Brain microvascular endothelial cell (primary cell): ENCODE data around the gene SREK1IP1.
A peak's percentile ranks its signal among the peaks of the same experiment; 100 is the strongest.

Experiments used
- DNase-seq: peaks from one replicate; pipeline ENCODE4 v3.0.0-alpha.2; 2020
- H3K27ac ChIP-seq: fragments of 250-450 bp; sonication (Bioruptor Pico); 2 replicates; pipeline ENCODE4 v1.5.1; 2020; ENCODE audit warnings: mild to moderate bottlenecking, moderate library complexity
- H3K27me3 ChIP-seq: fragments of 250-450 bp; sonication (Bioruptor Pico); replicated peaks from 2 replicates; pipeline ENCODE4 v1.5.1; 2020; ENCODE audit warnings: mild to moderate bottlenecking
- H3K36me3 ChIP-seq: fragments of 250-450 bp; sonication (Bioruptor Pico); replicated peaks from 2 replicates; pipeline ENCODE4 v1.5.1; 2020; ENCODE audit warnings: mild to moderate bottlenecking
- H3K4me3 ChIP-seq: 2 replicates; pipeline ENCODE4 v1.5.1; 2011; ENCODE audit warnings: low read depth, mild to moderate bottlenecking, control low read depth, low read length, moderate library complexity
- in situ Hi-C: cut with HindIII; loops from 2 replicates; pipeline ENCODE4 v1.10.0; 2017; ENCODE audit warnings: low sequenced_read_pairs, low pct_ligation_motif_present
- TF ChIP-seq, protein P1 (sequence below): IDR thresholded peaks from 2 replicates; pipeline ENCODE4 v1.5.1; 2011; ENCODE audit warnings: low read depth, mild to moderate bottlenecking, moderate library complexity, low read length, control low read depth, inconsistent platforms; ENCODE audit errors: missing control alignments

SREK1IP1 gene

DNA sequence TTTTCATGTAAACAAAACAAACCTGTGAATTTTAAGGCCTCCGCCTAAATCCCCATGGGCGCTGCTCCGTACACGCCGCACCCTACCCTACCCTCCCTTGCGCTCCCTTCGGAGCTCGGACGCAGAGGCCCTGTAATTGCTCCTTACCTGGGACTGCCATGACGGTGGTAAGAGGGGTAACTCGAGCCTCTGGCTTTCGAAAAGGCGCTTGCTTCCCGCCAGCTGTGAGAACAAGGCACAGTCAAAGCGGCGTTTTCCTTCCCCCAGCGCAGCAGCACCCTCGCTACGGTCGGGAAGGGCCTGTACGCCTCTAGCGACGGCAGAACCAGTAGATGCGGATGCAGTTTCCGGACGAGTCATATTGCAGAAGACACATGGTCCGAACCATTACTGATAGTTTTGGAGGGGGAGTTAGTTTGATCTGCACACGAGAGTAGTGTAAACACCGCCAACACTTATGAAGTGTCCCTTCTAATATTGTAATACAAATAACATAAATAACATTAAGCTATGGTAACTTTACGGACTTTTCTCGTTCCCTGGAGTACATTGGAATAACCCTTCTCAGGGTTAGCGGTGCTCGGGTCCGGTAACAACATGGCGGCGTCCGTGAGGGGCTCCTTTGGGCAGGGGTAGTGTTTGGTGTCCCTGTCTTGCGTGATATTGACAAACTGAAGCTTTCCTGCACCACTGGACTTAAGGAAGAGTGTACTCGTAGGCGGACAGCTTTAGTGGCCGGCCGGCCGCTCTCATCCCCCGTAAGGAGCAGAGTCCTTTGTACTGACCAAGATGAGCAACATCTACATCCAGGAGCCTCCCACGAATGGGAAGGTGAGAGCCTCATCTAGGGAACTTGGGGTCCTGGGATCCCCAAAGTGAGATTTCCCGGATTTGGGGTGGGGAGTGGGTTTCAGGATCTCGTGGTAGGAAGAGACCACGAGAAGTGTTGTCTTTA lies at the start of gene SREK1IP1, which contains the start of gene CWC27:
Gene SREK1IP1, minus strand, starts transcription at position 334 of the 955 bp plus-strand sequence. Its CDS starts 174 bp downstream, at position 160.
Gene CWC27, plus strand, starts transcription at position 573 of the 955 bp plus-strand sequence. Its CDS starts 217 bp downstream, at position 790.
- in situ Hi-C loops: no loop called here
- TF ChIP-seq, protein P1, sequence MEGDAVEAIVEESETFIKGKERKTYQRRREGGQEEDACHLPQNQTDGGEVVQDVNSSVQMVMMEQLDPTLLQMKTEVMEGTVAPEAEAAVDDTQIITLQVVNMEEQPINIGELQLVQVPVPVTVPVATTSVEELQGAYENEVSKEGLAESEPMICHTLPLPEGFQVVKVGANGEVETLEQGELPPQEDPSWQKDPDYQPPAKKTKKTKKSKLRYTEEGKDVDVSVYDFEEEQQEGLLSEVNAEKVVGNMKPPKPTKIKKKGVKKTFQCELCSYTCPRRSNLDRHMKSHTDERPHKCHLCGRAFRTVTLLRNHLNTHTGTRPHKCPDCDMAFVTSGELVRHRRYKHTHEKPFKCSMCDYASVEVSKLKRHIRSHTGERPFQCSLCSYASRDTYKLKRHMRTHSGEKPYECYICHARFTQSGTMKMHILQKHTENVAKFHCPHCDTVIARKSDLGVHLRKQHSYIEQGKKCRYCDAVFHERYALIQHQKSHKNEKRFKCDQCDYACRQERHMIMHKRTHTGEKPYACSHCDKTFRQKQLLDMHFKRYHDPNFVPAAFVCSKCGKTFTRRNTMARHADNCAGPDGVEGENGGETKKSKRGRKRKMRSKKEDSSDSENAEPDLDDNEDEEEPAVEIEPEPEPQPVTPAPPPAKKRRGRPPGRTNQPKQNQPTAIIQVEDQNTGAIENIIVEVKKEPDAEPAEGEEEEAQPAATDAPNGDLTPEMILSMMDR: peak; percentile 47
- H3K27me3 ChIP-seq: no peaks in the 10 kb centered on the region
- no peaks in the 10 kb centered on the region for H3K36me3 ChIP-seq
- DNase-seq: peak; percentile 90
- H3K27ac ChIP-seq: peak within 1 kb of the TSS; percentile 98
- H3K4me3 ChIP-seq: peak within 1 kb of the TSS; percentile 94

DNA sequence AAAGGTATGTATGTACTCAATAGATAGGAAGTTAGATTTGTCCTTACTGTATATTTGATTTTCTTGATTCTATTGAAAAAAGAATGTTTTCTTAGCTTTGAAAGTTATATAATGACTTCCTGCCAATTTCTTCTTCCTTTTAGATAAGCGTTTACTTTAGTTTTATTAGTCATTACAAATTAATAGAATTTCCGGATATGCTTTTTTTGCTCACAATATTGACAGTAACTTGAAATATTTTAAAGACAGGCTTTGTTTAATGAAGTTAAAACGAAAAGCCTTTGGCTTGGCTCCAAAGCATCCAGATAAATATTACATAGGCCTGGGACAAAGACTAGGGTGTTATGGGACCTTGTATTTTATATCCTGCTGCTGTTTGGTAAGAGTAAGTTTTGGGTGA lies 49.8 kb upstream of the SREK1IP1 start:
- DNase-seq: no peak
- no peak overlapping the region for H3K27ac ChIP-seq
- in situ Hi-C loops: no loop called here

GRCh38 chr5:64814073-64814472 lies 45.6 kb upstream of the SREK1IP1 start:
- Histone ChIP-seq H3K36me3 (no peaks in the 10 kb centered on the region), H3K4me3 (no peak overlapping the region), H3K27me3 (no peaks in the 10 kb centered on the region), H3K27ac (no peak overlapping the region)
- DNase-seq: no peak
- in situ Hi-C loops: no loop called here
- TF ChIP-seq, protein P1: no peak

More for the DNA sequence above, 49.8 kb upstream of the SREK1IP1 start:
- TF ChIP-seq, protein P1: no peak
- H3K27me3 ChIP-seq: no peaks in the 10 kb centered on the region
- H3K36me3 ChIP-seq: no peaks in the 10 kb centered on the region
- no peak overlapping the region for H3K4me3 ChIP-seq

- Histone ChIP-seq H3K27ac (no peak overlapping the region), H3K36me3 (no peaks in the 10 kb centered on the region), H3K4me3 (no peak overlapping the region), H3K27me3 (no peaks in the 10 kb centered on the region)
- TF ChIP-seq, protein P1: peak; percentile 58
- in situ Hi-C loops: no loop called here
- DNase-seq: peak; percentile 62
Observed at GRCh38 chr5:64811050-64811640, 42.7 kb upstream of the SREK1IP1 start.

DNA sequence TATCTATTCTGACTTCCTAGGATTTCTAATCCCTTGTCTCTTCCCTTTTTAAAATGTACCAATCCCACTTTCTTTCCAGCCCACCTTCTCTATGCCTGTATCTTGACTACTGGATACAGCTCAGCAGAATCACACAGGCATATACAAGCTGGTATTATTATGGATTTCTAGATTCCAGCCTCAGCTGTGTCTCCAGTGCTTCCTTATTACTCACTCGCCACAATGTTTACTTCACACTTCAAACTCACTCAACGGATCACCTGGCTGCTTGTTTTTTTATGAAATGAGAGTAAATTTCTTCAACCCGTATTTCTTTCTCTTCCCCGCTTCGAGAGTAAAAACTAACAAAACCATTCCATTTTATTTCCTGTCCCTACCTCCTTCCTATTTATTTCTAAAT lies 39.0 kb upstream of the SREK1IP1 start:
- peaks cover 3% of the 10 kb centered on the region for H3K36me3 ChIP-seq
- no peak for DNase-seq
- in situ Hi-C loops: no loop called here
- no peaks in the 10 kb centered on the region for H3K27me3 ChIP-seq
- no peak overlapping the region for H3K4me3 ChIP-seq
- H3K27ac ChIP-seq: no peak overlapping the region
- TF ChIP-seq, protein P1: no peak
